ENCODE data around the gene DAPK2.

Gene DAPK2

DNA sequence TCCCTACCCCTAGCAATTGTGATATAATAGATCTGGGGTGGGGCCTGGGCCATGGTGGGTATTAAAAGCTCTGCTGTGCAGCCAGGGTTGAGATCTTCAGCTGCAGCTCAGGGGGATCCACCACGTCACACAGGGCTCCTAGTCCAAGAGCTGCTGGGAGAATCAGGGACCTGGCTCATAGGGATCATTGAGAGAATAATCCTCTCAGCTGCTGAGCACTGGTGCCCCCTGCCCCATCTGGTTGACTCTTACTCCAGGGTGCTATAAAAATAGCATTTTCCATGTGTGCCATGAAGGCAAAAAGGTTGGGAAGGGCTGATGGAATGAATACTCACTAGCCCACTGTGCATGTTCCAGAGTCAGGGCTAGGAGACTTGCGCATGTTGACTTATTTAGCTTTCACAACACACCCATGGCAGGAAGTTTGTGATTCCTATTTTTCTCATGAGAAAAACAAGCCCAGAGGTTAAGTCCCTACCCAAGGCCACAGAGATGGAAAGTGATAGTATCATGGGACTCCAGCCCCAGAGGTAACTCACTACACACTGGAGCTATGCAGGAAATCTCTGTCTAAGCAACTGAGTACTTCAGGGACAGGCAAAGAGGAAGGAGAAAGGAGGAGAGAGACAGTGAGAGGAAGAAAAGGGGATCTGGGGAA, 118.0 kb downstream of the DAPK2 start:
- in situ Hi-C loops (cut with MboI; ENCODE audit: low pct_unique_long_range_greater_than_20kb, low sequenced_read_pairs, unreplicated experiment), result no loop called here
- TF ChIP-seq, protein P1, sequence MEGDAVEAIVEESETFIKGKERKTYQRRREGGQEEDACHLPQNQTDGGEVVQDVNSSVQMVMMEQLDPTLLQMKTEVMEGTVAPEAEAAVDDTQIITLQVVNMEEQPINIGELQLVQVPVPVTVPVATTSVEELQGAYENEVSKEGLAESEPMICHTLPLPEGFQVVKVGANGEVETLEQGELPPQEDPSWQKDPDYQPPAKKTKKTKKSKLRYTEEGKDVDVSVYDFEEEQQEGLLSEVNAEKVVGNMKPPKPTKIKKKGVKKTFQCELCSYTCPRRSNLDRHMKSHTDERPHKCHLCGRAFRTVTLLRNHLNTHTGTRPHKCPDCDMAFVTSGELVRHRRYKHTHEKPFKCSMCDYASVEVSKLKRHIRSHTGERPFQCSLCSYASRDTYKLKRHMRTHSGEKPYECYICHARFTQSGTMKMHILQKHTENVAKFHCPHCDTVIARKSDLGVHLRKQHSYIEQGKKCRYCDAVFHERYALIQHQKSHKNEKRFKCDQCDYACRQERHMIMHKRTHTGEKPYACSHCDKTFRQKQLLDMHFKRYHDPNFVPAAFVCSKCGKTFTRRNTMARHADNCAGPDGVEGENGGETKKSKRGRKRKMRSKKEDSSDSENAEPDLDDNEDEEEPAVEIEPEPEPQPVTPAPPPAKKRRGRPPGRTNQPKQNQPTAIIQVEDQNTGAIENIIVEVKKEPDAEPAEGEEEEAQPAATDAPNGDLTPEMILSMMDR (IDR thresholded peaks at IDR 0.05; ENCODE audit: extremely low read depth, insufficient read depth, missing control alignments), result no peak
- DNase-seq (ENCODE audit: low spot score), result no peak

GRCh38 chr15:63923993-63924950, 122.0 kb downstream of the DAPK2 start:
- in situ Hi-C loops (cut with MboI; ENCODE audit: low pct_unique_long_range_greater_than_20kb, low sequenced_read_pairs, unreplicated experiment), result loop anchor here (25.0 kb wide), 1 partner anchor 88 kb away; no protein-coding TSS in a partner anchor
- TF ChIP-seq, protein P1 (IDR thresholded peaks at IDR 0.05; ENCODE audit: extremely low read depth, insufficient read depth, missing control alignments), result no peak
- DNase-seq (ENCODE audit: low spot score), result no peak

DNA sequence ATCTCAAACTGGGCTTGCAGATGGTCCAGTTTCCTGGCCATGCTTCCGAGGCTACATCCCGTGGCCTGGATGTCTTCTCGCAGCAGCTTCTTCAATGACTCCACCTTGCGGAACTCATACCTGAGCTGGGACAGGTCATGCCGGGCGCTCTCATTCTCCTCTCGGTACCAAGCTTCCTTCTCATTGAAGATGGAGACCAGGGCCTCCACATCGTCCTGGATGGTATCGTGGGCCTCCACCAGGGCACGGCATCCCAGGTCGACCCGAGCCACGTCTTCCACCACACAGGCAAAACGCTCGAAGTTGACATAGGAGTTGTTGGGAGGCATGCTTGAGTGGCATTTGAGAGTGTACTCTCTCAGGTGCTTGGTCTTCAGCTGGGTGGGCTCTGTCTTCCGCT, 123.4 kb downstream of the DAPK2 start:
- TF ChIP-seq, protein P1 (IDR thresholded peaks at IDR 0.05; ENCODE audit: extremely low read depth, insufficient read depth, missing control alignments), result no peak
- in situ Hi-C loops (cut with MboI; ENCODE audit: low pct_unique_long_range_greater_than_20kb, low sequenced_read_pairs, unreplicated experiment), result loop anchor here (25.0 kb wide), 1 partner anchor 89 kb away; no protein-coding TSS in a partner anchor
- no peak for DNase-seq (ENCODE audit: low spot score)

DNA sequence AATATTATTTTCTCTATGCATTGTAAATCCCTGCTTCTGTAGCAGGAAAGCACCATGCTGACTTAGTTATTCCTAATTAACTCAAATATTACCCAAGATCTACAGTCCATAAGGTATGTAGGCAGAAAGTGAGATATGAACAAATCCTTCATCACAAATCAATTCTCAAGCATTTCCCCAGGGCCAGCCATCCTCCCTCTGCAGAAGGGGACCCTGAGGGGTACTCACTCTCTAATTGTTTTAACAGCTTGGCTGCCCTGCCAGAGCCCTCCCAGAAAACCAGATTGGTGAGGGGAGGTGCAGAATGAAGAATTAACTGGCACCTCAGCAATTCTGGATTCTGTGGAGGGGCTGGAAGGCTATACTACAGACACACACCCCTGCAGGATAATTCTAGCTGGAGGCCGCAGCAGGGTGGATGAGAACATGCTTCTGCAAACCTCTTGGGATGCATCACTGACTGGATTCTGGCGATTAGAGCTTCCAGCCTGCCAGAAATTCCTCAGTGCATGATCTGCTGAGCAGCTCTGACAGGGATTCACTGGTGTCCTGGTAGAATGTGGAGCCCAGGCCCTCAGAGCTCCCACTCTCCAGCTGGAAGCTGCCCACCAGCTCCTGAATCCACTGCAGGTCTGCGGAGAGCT, 123.9 kb downstream of the DAPK2 start:
- no peak for DNase-seq (ENCODE audit: low spot score)
- TF ChIP-seq, protein P1 (IDR thresholded peaks at IDR 0.05; ENCODE audit: extremely low read depth, insufficient read depth, missing control alignments), result no peak
- in situ Hi-C loops (cut with MboI; ENCODE audit: low pct_unique_long_range_greater_than_20kb, low sequenced_read_pairs, unreplicated experiment), result loop anchor here (25.0 kb wide), 1 partner anchor 90 kb away; no protein-coding TSS in a partner anchor

DNA sequence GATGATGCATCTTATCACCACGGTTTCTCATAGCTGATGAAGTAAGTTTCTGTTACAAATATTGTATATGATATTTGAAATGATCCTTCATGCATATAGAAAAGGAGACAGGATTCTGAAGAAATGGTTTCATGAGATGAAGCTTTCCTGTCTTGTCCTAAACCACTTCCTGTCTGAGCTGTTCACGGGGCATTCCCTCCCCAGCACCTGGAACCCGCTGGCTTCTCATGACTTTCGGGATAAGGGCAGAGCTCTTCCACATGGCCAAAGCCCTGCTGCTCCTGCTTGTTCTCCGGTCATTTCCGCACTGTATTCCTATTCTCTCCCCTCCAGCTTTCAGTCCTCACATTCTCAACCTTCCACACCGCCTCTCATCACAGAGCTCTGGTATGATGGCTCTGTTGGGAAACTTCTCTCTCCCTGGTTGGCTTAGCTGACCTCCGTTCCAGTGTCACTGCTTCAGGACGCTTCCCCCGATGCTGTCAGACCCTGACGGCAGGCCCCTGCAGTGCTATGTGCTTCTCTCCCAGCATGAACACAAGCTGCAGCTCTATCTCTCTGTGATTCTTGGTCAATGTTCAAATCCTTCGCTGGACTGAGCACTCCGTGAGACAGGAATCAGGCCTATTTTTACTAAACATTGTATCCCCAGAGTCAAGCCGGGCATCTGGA, 125.6 kb downstream of the DAPK2 start:
- in situ Hi-C loops (cut with MboI; ENCODE audit: low pct_unique_long_range_greater_than_20kb, low sequenced_read_pairs, unreplicated experiment), result loop anchor here (25.0 kb wide), 1 partner anchor 92 kb away; no protein-coding TSS in a partner anchor
- DNase-seq (ENCODE audit: low spot score), result no peak
- TF ChIP-seq, protein P1 (IDR thresholded peaks at IDR 0.05; ENCODE audit: extremely low read depth, insufficient read depth, missing control alignments), result no peak

Data from GM13977 (cell line).